Measurements from ENCODE around the gene ASIC4. TPM values are rescaled to one million over a fixed set of nuclear protein-coding genes. Genes with fewer than 3 reads are reported as not detected.

Gene ASIC4
- total and polyA plus RNA-seq, 2 of the 13 experiments (the other 11 are each of a cell fraction or from before 2014, with no cell fraction given), result 0.03 TPM; not detected in 1

DNA sequence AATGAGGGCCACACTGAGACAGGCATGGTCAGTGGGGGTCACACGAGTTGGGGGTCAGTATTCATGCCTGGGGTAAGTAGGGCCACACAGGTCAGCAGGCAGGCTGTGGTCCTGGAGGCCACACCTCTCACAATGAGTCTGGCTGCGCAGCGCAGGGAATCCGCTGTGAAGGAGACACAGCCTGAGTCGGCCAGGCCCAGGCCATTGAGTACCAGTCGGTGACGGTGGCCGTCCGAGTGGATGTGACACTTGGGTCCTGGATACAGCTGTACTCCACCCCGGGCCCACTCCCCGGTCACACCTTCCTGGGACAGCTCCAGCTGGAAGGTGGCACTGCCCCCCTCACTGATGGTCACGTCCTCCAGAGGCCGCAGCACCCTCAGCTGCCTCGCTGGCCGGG, 40.1 kb downstream of the ASIC4 start:
- Histone ChIP-seq H3K79me2 (ENCODE audit: insufficient read depth, low read length) (no peaks in the 10 kb centered on the region), H3K9me3 (ENCODE audit: low read length) (no peaks in the 10 kb centered on the region), H3K27ac (ENCODE audit: extremely low read length, insufficient read depth, low read length) (no peak overlapping the region), H3K36me3 (replicated peaks in 1 of 2; ENCODE audit: control insufficient read depth in 1 of 2, insufficient read depth in 2 of 2, low read length in 2 of 2) (peaks cover 2 to 9% of the 10 kb centered on the region in 2 experiments; a peak in 2 of 5 replicates), H3K4me2 (ENCODE audit: low read depth, low read length) (no peak overlapping the region), H2AFZ (ENCODE audit: low read length) (no peak overlapping the region), H3K27me3 (ENCODE audit: control insufficient read depth in 1 of 2, insufficient read depth in 2 of 2, low read length in 2 of 2) (no peaks in the 10 kb centered on the region), H3K4me3 (replicated peaks in 1 of 3; ENCODE audit: insufficient read depth in 1 of 3, low read depth in 2 of 3, low read length in 3 of 3) (no peak overlapping the region), H3K9ac (ENCODE audit: insufficient read depth, low read depth, low read length) (no peak overlapping the region), H4K20me1 (ENCODE audit: insufficient read depth, low read length) (no peaks in the 10 kb centered on the region), H3K4me1 (ENCODE audit: insufficient read depth, low read length) (peaks cover 22% of the 10 kb centered on the region)
- ChIA-PET POLR2A (no interaction called here), CTCF (ENCODE audit: low intra/inter-chr PET ratio, low total read pairs) (interaction anchor here (2.4 kb wide), 1 partner anchor 13 kb away, joined by 9 read pairs; no protein-coding TSS in a partner anchor)
- DNase-seq (ENCODE audit: low spot score), result no peak
- no TSS peak for BruUV-seq (replicated peaks)
- 95% methylated on average over 6 of the region's 15 CpGs for WGBS (ENCODE audit: low lambda C conversion rate)
- ATAC-seq, result no peak
- intact Hi-C loops (cut with micrococcal nuclease; ENCODE audit: unreplicated experiment), result no loop called here
- FAIRE-seq, result no peak
- in situ Hi-C loops (cut with HindIII; ENCODE audit: extremely low pct_ligation_motif_present, low pct_unique_long_range_greater_than_20kb), result no loop called here
- TF ChIP-seq KLF12 (CRISPR knock-in tag; IDR thresholded peaks at IDR 0.05; ENCODE audit: borderline replicate concordance), result no peak
- no peak for TF ChIP-seq PHF8 (CRISPR knock-in tag; IDR thresholded peaks at IDR 0.05)
- no peak for TF ChIP-seq ZNF235 (CRISPR knock-in tag; IDR thresholded peaks at IDR 0.05; ENCODE audit: borderline replicate concordance)
- TF ChIP-seq JUN (CRISPR knock-in tag; IDR thresholded peaks at IDR 0.05), result no peak
- 0 out of 2 replicates have a peak, but pooled peaks have one; percentile 11 for TF ChIP-seq CHD2 (IDR thresholded peaks at IDR 0.05; ENCODE audit: low read depth, low read length)
- TF ChIP-seq EEA1 (CRISPR knock-in tag; IDR thresholded peaks at IDR 0.05; ENCODE audit: borderline replicate concordance), result no peak
- TF ChIP-seq ZNF720 (CRISPR knock-in tag; IDR thresholded peaks at IDR 0.05), result no peak
- TF ChIP-seq, protein P1, sequence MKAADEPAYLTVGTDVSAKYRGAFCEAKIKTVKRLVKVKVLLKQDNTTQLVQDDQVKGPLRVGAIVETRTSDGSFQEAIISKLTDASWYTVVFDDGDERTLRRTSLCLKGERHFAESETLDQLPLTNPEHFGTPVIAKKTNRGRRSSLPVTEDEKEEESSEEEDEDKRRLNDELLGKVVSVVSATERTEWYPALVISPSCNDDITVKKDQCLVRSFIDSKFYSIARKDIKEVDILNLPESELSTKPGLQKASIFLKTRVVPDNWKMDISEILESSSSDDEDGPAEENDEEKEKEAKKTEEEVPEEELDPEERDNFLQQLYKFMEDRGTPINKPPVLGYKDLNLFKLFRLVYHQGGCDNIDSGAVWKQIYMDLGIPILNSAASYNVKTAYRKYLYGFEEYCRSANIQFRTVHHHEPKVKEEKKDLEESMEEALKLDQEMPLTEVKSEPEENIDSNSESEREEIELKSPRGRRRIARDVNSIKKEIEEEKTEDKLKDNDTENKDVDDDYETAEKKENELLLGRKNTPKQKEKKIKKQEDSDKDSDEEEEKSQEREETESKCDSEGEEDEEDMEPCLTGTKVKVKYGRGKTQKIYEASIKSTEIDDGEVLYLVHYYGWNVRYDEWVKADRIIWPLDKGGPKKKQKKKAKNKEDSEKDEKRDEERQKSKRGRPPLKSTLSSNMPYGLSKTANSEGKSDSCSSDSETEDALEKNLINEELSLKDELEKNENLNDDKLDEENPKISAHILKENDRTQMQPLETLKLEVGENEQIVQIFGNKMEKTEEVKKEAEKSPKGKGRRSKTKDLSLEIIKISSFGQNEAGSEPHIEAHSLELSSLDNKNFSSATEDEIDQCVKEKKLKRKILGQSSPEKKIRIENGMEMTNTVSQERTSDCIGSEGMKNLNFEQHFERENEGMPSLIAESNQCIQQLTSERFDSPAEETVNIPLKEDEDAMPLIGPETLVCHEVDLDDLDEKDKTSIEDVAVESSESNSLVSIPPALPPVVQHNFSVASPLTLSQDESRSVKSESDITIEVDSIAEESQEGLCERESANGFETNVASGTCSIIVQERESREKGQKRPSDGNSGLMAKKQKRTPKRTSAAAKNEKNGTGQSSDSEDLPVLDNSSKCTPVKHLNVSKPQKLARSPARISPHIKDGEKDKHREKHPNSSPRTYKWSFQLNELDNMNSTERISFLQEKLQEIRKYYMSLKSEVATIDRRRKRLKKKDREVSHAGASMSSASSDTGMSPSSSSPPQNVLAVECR (CRISPR knock-in tag; IDR thresholded peaks at IDR 0.05; ENCODE audit: borderline replicate concordance), result no peak
- TF ChIP-seq, protein P2, sequence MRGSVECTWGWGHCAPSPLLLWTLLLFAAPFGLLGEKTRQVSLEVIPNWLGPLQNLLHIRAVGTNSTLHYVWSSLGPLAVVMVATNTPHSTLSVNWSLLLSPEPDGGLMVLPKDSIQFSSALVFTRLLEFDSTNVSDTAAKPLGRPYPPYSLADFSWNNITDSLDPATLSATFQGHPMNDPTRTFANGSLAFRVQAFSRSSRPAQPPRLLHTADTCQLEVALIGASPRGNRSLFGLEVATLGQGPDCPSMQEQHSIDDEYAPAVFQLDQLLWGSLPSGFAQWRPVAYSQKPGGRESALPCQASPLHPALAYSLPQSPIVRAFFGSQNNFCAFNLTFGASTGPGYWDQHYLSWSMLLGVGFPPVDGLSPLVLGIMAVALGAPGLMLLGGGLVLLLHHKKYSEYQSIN (CRISPR knock-in tag; IDR thresholded peaks at IDR 0.05; ENCODE audit: borderline replicate concordance), result no peak
- TF ChIP-seq ZNF737 (CRISPR knock-in tag; IDR thresholded peaks at IDR 0.05; ENCODE audit: borderline replicate concordance), result no peak
- TF ChIP-seq POLR2AphosphoS5 (IDR thresholded peaks at IDR 0.05; ENCODE audit: low read depth, low read length), result 0 out of 2 replicates have a peak, but pooled peaks have one; percentile 10
- TF ChIP-seq EHMT2 (IDR thresholded peaks at IDR 0.05; ENCODE audit: borderline replicate concordance, low read depth, low read length), result no peak
- no peak for TF ChIP-seq DNMT3B (CRISPR knock-in tag; conservative IDR thresholded peaks at IDR 0.05)
- TF ChIP-seq, protein P3, sequence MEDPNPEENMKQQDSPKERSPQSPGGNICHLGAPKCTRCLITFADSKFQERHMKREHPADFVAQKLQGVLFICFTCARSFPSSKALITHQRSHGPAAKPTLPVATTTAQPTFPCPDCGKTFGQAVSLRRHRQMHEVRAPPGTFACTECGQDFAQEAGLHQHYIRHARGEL (CRISPR knock-in tag; IDR thresholded peaks at IDR 0.05), result no peak
- TF ChIP-seq ZNF552 (CRISPR knock-in tag; IDR thresholded peaks at IDR 0.05; ENCODE audit: borderline replicate concordance), result peak; percentile 49; the same call in 1 of the 2 replicates
- peak; percentile 61 for TF ChIP-seq AGO2 (optimal IDR thresholded peaks at IDR 0.05; ENCODE audit: low read depth, low read length)
- no peak for TF ChIP-seq ZNF572 (CRISPR knock-in tag; IDR thresholded peaks at IDR 0.05)
- TF ChIP-seq NR3C1 (CRISPR knock-in tag; IDR thresholded peaks at IDR 0.05), result no peak
- 0 out of 2 replicates have a peak, but pooled peaks have one; percentile 10 for TF ChIP-seq ZKSCAN5 (CRISPR knock-in tag; IDR thresholded peaks at IDR 0.05)
- no peak for TF ChIP-seq ZIK1 (CRISPR knock-in tag; IDR thresholded peaks at IDR 0.05; ENCODE audit: borderline replicate concordance, low read depth)

Data from HepG2 (cell line).